ENCODE data around the gene MRPS23. TPM values are rescaled to one million over a fixed set of nuclear protein-coding genes. Genes with fewer than 3 reads are reported as not detected.
A peak's percentile ranks its signal among the peaks of the same experiment; 100 is the strongest.

The MRPS23 gene
- total and polyA plus RNA-seq, 2 of the 13 experiments (the other 11 are each of a cell fraction or from before 2014, with no cell fraction given), result 63.2 to 181 TPM

DNA sequence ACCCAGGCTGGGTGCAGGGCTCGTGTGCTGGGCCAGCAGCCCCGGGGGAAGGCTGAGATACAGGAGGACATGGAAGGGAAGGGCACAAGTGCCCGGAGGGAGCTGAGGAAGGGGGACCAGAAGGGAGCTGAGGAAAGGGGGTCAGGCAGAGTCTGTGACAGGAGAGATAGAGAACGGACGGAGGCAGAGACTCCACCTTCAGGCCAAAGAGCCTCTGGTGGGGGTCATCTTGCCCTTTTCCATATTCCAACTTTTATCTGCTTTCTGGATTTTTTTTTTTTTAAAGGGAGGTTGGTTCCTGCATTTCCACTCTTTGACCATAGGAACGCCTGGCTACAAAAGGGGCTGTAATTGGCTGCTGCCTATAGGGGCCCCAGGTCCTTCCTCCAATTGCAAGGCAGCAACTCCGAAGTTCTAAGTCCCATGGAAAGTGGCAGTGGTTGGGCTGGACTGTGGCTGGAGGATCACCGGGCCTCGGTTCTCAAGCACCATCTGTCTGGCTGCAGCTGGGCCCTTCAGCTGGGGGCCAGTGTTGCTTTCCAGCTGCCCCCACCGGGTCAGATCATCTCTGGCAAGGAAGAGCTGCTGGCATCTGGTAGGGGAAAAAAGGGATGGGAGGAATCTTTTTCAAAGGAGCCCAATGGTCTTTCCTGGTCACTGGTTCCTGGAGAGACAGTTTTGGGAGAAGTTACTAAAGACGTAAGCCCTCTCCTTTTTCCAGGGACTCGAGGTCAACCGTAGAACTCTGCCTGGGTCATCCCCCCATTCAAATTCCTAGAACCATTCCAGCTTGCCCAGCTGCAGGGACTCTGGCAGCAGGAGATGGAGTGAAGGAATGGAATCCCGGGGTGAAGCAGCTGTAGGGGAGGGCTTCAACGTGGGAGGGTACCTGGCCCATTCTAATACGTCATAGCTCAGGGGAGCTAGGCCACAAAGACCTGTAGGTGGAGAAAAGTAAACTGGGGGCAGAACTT, 13.1 kb upstream of the MRPS23 start (continued):
- 0 out of 2 replicates have a peak, but pooled peaks have one; percentile 0 for TF ChIP-seq MYNN (CRISPR knock-in tag; IDR thresholded peaks at IDR 0.05; ENCODE audit: low read depth)
- TF ChIP-seq RBFOX2 (IDR thresholded peaks at IDR 0.05; ENCODE audit: low read depth, low read length), result no peak
- TF ChIP-seq TSC22D2 (CRISPR knock-in tag; IDR thresholded peaks at IDR 0.05; ENCODE audit: borderline replicate concordance), result 0 out of 2 replicates have a peak, but pooled peaks have one; percentile 15
- no peak for TF ChIP-seq ETV6 (CRISPR knock-in tag; conservative IDR thresholded peaks at IDR 0.05)
- TF ChIP-seq ATF2 (CRISPR knock-in tag; IDR thresholded peaks at IDR 0.05), result no peak; the same call in 1 of the 2 replicates
- TF ChIP-seq AHR (CRISPR knock-in tag; IDR thresholded peaks at IDR 0.05), result no peak
- TF ChIP-seq KMT2B (CRISPR knock-in tag; IDR thresholded peaks at IDR 0.05), result peak; percentile 42; the same call in 1 of the 2 replicates
- TF ChIP-seq U2AF2 (IDR thresholded peaks at IDR 0.05; ENCODE audit: low read depth, low read length), result no peak
- no peak for TF ChIP-seq NR2C2 (CRISPR knock-in tag; IDR thresholded peaks at IDR 0.05; ENCODE audit: borderline replicate concordance)
- TF ChIP-seq ZNF451 (CRISPR knock-in tag; IDR thresholded peaks at IDR 0.05), result no peak
- TF ChIP-seq ZNF33B (CRISPR knock-in tag; IDR thresholded peaks at IDR 0.05), result no peak
- no peak for TF ChIP-seq KLF12 (CRISPR knock-in tag; IDR thresholded peaks at IDR 0.05; ENCODE audit: borderline replicate concordance)
- 0 out of 2 replicates have a peak, but pooled peaks have one; percentile 47 for TF ChIP-seq FOXJ3 (CRISPR knock-in tag; IDR thresholded peaks at IDR 0.05; ENCODE audit: borderline replicate concordance)
- no peak for TF ChIP-seq TIGD3 (CRISPR knock-in tag; IDR thresholded peaks at IDR 0.05; ENCODE audit: borderline replicate concordance)
- no peak for TF ChIP-seq NR3C1 (CRISPR knock-in tag; IDR thresholded peaks at IDR 0.05)
- no peak for TF ChIP-seq ZNF225 (CRISPR knock-in tag; IDR thresholded peaks at IDR 0.05)
- no peak for TF ChIP-seq ZNF576 (CRISPR knock-in tag; IDR thresholded peaks at IDR 0.05)
- no peak for TF ChIP-seq HOXA7 (CRISPR knock-in tag; IDR thresholded peaks at IDR 0.05)
- TF ChIP-seq, protein P1, sequence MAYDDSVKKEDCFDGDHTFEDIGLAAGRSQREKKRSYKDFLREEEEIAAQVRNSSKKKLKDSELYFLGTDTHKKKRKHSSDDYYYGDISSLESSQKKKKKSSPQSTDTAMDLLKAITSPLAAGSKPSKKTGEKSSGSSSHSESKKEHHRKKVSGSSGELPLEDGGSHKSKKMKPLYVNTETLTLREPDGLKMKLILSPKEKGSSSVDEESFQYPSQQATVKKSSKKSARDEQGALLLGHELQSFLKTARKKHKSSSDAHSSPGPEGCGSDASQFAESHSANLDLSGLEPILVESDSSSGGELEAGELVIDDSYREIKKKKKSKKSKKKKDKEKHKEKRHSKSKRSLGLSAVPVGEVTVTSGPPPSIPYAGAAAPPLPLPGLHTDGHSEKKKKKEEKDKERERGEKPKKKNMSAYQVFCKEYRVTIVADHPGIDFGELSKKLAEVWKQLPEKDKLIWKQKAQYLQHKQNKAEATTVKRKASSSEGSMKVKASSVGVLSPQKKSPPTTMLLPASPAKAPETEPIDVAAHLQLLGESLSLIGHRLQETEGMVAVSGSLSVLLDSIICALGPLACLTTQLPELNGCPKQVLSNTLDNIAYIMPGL (CRISPR knock-in tag; IDR thresholded peaks at IDR 0.05; ENCODE audit: borderline replicate concordance in 1 of 2, low read depth in 1 of 2), result peak in 1 of 2 experiments; percentile 59; a peak in 2 of 4 replicates
- TF ChIP-seq SAP130 (CRISPR knock-in tag; IDR thresholded peaks at IDR 0.05; ENCODE audit: low read depth), result peak; percentile 74
- no peak for TF ChIP-seq ZNF75D (CRISPR knock-in tag; IDR thresholded peaks at IDR 0.05; ENCODE audit: borderline replicate concordance)
- no peak for TF ChIP-seq ZNF567 (CRISPR knock-in tag; IDR thresholded peaks at IDR 0.05; ENCODE audit: borderline replicate concordance)
- TF ChIP-seq, protein P2, sequence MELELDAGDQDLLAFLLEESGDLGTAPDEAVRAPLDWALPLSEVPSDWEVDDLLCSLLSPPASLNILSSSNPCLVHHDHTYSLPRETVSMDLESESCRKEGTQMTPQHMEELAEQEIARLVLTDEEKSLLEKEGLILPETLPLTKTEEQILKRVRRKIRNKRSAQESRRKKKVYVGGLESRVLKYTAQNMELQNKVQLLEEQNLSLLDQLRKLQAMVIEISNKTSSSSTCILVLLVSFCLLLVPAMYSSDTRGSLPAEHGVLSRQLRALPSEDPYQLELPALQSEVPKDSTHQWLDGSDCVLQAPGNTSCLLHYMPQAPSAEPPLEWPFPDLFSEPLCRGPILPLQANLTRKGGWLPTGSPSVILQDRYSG (CRISPR knock-in tag; IDR thresholded peaks at IDR 0.05), result no peak

Data from HepG2 (cell line).